Fibroblast of lung (primary cell): ENCODE data around the gene NCKAP5. TPM values are rescaled to one million over a fixed set of nuclear protein-coding genes. Genes with fewer than 3 reads are reported as not detected.

ENCODE experiments used
- DNase-seq, 2 donors: peaks; one replicate each; pipeline versions ENCODE4 v3.0.0 to v3.0.0-alpha.2; 2010; ENCODE audit warnings: low read depth in 2 of 2
- H2AFZ ChIP-seq: 2 replicates; pipeline ENCODE4 v1.5.1; 2012; ENCODE audit warnings: low read length, control low read depth, inconsistent platforms
- H3K27ac ChIP-seq: 2 replicates; pipeline ENCODE4 v1.5.1; 2011; ENCODE audit warnings: low read length, control low read depth; ENCODE audit not compliant: insufficient read depth
- H3K27me3 ChIP-seq: 2 replicates; pipeline ENCODE4 v1.5.1; 2011; ENCODE audit warnings: mild to moderate bottlenecking, low read length; ENCODE audit not compliant: control insufficient read depth, insufficient read depth
- H3K36me3 ChIP-seq: 2 replicates; pipeline ENCODE4 v1.5.1; 2011; ENCODE audit warnings: low read length; ENCODE audit not compliant: control insufficient read depth, insufficient read depth
- H3K4me1 ChIP-seq: 2 replicates; pipeline ENCODE4 v1.5.1; 2011; ENCODE audit warnings: low read length; ENCODE audit not compliant: control insufficient read depth, insufficient read depth; ENCODE audit errors: extremely low read depth
- H3K4me2 ChIP-seq: 2 replicates; pipeline ENCODE4 v1.5.1; 2011; ENCODE audit warnings: low read length, control low read depth; ENCODE audit not compliant: insufficient read depth; ENCODE audit errors: extremely low read depth
- H3K4me3 ChIP-seq, 4 experiments: fragments of 200-600 bp in 1 of 4; sonication (generic) in 1 of 4; replicated peaks in 1 of 4; 2 replicates each; pipeline ENCODE4 v1.5.1; 2011 to 2016; ENCODE audit warnings: low read length in 4 of 4, low read depth in 3 of 4, mild to moderate bottlenecking in 3 of 4, control low read depth in 2 of 4, inconsistent platforms in 1 of 4, mixed read lengths in 1 of 4; ENCODE audit not compliant: insufficient read depth in 1 of 4; ENCODE audit errors: control extremely low read depth in 1 of 4
- H3K79me2 ChIP-seq: 2 replicates; pipeline ENCODE4 v1.5.1; 2012; ENCODE audit warnings: mild to moderate bottlenecking, low read length, inconsistent platforms; ENCODE audit not compliant: control insufficient read depth, insufficient read depth
- H3K9ac ChIP-seq: 2 replicates; pipeline ENCODE4 v1.5.1; 2011; ENCODE audit warnings: mild to moderate bottlenecking, low read length, control low read depth; ENCODE audit not compliant: insufficient read depth
- H3K9me3 ChIP-seq: 2 replicates; pipeline ENCODE4 v1.5.1; 2012; ENCODE audit warnings: low read depth, low read length; ENCODE audit not compliant: control insufficient read depth, insufficient read depth
- H4K20me1 ChIP-seq: 2 replicates; pipeline ENCODE4 v1.5.1; 2011; ENCODE audit warnings: low read length; ENCODE audit not compliant: control insufficient read depth, insufficient read depth; ENCODE audit errors: extremely low read depth
- CTCF ChIP-seq, 2 donors: IDR thresholded peaks in 1 of 2; conservative IDR thresholded peaks in 1 of 2; 1 replicate in 1 of 2; 2 replicates in 1 of 2; pipeline ENCODE4 v1.5.1; 2011 to 2012; ENCODE audit warnings: low read length in 2 of 2, control low read depth in 1 of 2, inconsistent platforms in 1 of 2, low read depth in 1 of 2, mild to moderate bottlenecking in 1 of 2
- EZH2 ChIP-seq: IDR thresholded peaks from 2 replicates; pipeline ENCODE4 v1.5.1; 2012; ENCODE audit warnings: low read length, control low read depth, mild to moderate bottlenecking; ENCODE audit errors: missing control alignments
- polyA plus RNA-seq, 2 donors: library from polyadenylated mRNA; depleted of rRNA in 1 of 2; stranded (reverse) in 1 of 2; unstranded in 1 of 2; fragments of >200 nt; gene quantifications; 2 replicates each; pipeline ENCODE4 v1.2.1, GENCODE V29; 2011 to 2012; ENCODE audit warnings: missing spikeins in 1 of 2
- total RNA-seq: library from RNA; depleted of rRNA; stranded (reverse); fragments of >200 nt; gene quantifications from 2 replicates; pipeline ENCODE4 v1.2.1, GENCODE V29; 2014

The NCKAP5 gene
- total and polyA plus RNA-seq, 2 donors (not counting 1 experiment from before 2014, with no cell fraction given) = 2.6 to 6.2 TPM

- H2AFZ ChIP-seq = no peak overlapping the region
- no peaks in the 10 kb centered on the region for H3K36me3 ChIP-seq
- TF ChIP-seq EZH2 = no peak
- no peak for TF ChIP-seq CTCF (conservative IDR thresholded peaks at IDR 0.05 in 1 of 2, IDR thresholded peaks at IDR 0.05 in 1 of 2; ENCODE audit: low read depth in 1 of 2, low read length in 2 of 2)
- no peak overlapping the region for H3K27ac ChIP-seq
- no peak overlapping the region for H3K9ac ChIP-seq
- no peaks in the 10 kb centered on the region for H3K9me3 ChIP-seq
- no peaks in the 10 kb centered on the region for H3K79me2 ChIP-seq
- H3K4me2 ChIP-seq = no peak overlapping the region
- no peak overlapping the region for H3K4me3 ChIP-seq
- H4K20me1 ChIP-seq = no peaks in the 10 kb centered on the region
- DNase-seq = no peak
- no peaks in the 10 kb centered on the region for H3K27me3 ChIP-seq
- peaks cover 3% of the 10 kb centered on the region for H3K4me1 ChIP-seq
Measured at GRCh38 chr2:133175926-133176325, 392.3 kb downstream of the NCKAP5 start.

GRCh38 chr2:133173224-133173623, 395.0 kb downstream of the NCKAP5 start:
- no peaks in the 10 kb centered on the region for H3K36me3 ChIP-seq
- H3K4me2 ChIP-seq = no peak overlapping the region
- DNase-seq = no peak
- TF ChIP-seq CTCF (conservative IDR thresholded peaks at IDR 0.05 in 1 of 2, IDR thresholded peaks at IDR 0.05 in 1 of 2; ENCODE audit: low read depth in 1 of 2, low read length in 2 of 2) (no peak), EZH2 (no peak)
- no peak overlapping the region for H3K27ac ChIP-seq
- H3K4me3 ChIP-seq = no peak overlapping the region
- H4K20me1 ChIP-seq = no peaks in the 10 kb centered on the region
- H3K79me2 ChIP-seq = no peaks in the 10 kb centered on the region
- H3K4me1 ChIP-seq = peaks cover 3% of the 10 kb centered on the region
- H3K9ac ChIP-seq = no peak overlapping the region
- H3K9me3 ChIP-seq = no peaks in the 10 kb centered on the region
- H3K27me3 ChIP-seq = no peaks in the 10 kb centered on the region
- H2AFZ ChIP-seq = no peak overlapping the region

GRCh38 chr2:133171393-133172004, 396.8 kb downstream of the NCKAP5 start:
- Histone ChIP-seq H4K20me1 (no peaks in the 10 kb centered on the region), H3K4me1 (no peaks in the 10 kb centered on the region), H3K27me3 (no peaks in the 10 kb centered on the region), H3K79me2 (no peaks in the 10 kb centered on the region), H2AFZ (no peak overlapping the region), H3K9ac (no peak overlapping the region), H3K4me3 (no peak overlapping the region), H3K4me2 (no peak overlapping the region), H3K27ac (no peak overlapping the region), H3K36me3 (no peaks in the 10 kb centered on the region), H3K9me3 (no peaks in the 10 kb centered on the region)
- TF ChIP-seq EZH2 (no peak), CTCF (conservative IDR thresholded peaks at IDR 0.05 in 1 of 2, IDR thresholded peaks at IDR 0.05 in 1 of 2; ENCODE audit: low read depth in 1 of 2, low read length in 2 of 2) (peak; percentile 61 to 64)
- DNase-seq = peak; percentile 60 to 79
